Panc1 (cell line): ENCODE measurements around the gene TMEM150B. TPM values are rescaled to one million over a fixed set of nuclear protein-coding genes. Genes with fewer than 3 reads are reported as not detected.

ENCODE experiments used
- ATAC-seq: fragments of 200-7000 bp; cut with Tn5 transposase; 2 replicates; pipeline ENCODE4 v1.9.1; 2020; ENCODE audit warnings: mild to moderate bottlenecking, moderate library complexity
- BruUV-seq: library from RNA; stranded (reverse); fragments of 400-500 nt; replicated peaks from 2 replicates; lab custom pipeline; 2021; lab: Mats Ljungman, UMichigan
- CTCF ChIA-PET: fragments of 300-600 bp; sonication (Branson Sonifier 250); formaldehyde crosslinking; loops from one replicate; lab custom pipeline; 2022; ENCODE audit warnings: antibody characterized with exemption; lab: Charles Lee
- POLR2A ChIA-PET: fragments of 300-600 bp; sonication (Branson Sonifier 250); formaldehyde crosslinking; loops from one replicate; lab custom pipeline; 2022; ENCODE audit warnings: antibody characterized with exemption; lab: Charles Lee
- DNase-seq: peaks from one replicate; pipeline ENCODE4 v3.0.0-alpha.2; 2010; ENCODE audit warnings: low read depth, low spot score
- H3K27ac ChIP-seq: 2 replicates; pipeline ENCODE4 v1.5.1; 2011; ENCODE audit warnings: mild to moderate bottlenecking, low read length, inconsistent platforms
- H3K27me3 ChIP-seq: fragments of 200-500 bp; sonication (Bioruptor generic); 2 replicates; pipeline ENCODE4 v1.6.0; 2014; ENCODE audit warnings: low read length, inconsistent platforms; ENCODE audit not compliant: control insufficient read depth, insufficient read depth
- H3K36me3 ChIP-seq: fragments of 200-500 bp; sonication (Bioruptor generic); 2 replicates; pipeline ENCODE4 v1.5.1; 2014; ENCODE audit warnings: inconsistent platforms, mild to moderate bottlenecking, low read length, moderate library complexity; ENCODE audit not compliant: control insufficient read depth, insufficient read depth
- H3K4me1 ChIP-seq: 2 replicates; pipeline ENCODE4 v1.5.1; 2011; ENCODE audit warnings: inconsistent platforms, mild to moderate bottlenecking, low read length, moderate library complexity; ENCODE audit not compliant: control insufficient read depth, insufficient read depth
- H3K4me3 ChIP-seq, 2 experiments: 2 replicates each; pipeline ENCODE4 v1.5.1; 2011 to 2012; ENCODE audit warnings: low read depth in 2 of 2, low read length in 2 of 2, mild to moderate bottlenecking in 2 of 2, inconsistent platforms in 1 of 2, moderate library complexity in 1 of 2
- H3K9me3 ChIP-seq: fragments of 200-500 bp; sonication (Bioruptor generic); 2 replicates; pipeline ENCODE4 v1.5.1; 2014; ENCODE audit warnings: low read depth, mild to moderate bottlenecking, inconsistent platforms, low read length, moderate library complexity; ENCODE audit not compliant: control insufficient read depth, insufficient read depth
- POLR2AphosphoS5 ChIP-seq: IDR thresholded peaks from 2 replicates; pipeline ENCODE4 v1.6.1; 2012; ENCODE audit warnings: mild to moderate bottlenecking, low read depth, low read length, moderate library complexity
- SIN3A ChIP-seq: IDR thresholded peaks from 2 replicates; pipeline ENCODE4 v1.6.1; 2012; ENCODE audit warnings: low read depth, mild to moderate bottlenecking, low read length, moderate library complexity, borderline replicate concordance; ENCODE audit not compliant: insufficient read depth
- TCF7L2 ChIP-seq: IDR thresholded peaks from 2 replicates; pipeline ENCODE4 v1.6.1; 2011; ENCODE audit warnings: mild to moderate bottlenecking, low read depth, low read length, inconsistent platforms
- in situ Hi-C: cut with HindIII; loops from 2 replicates; pipeline ENCODE4 v1.10.0; 2016; ENCODE audit warnings: low sequenced_read_pairs, low pct_unique_long_range_greater_than_20kb
- intact Hi-C: fragments of 100-400 bp; cut with micrococcal nuclease; formaldehyde crosslinking; loops from one replicate; pipeline ENCODE4 v1.10.0; 2022; ENCODE audit not compliant: unreplicated experiment
- total RNA-seq: library from RNA; stranded (reverse); gene quantifications from one replicate; pipeline ENCODE4 v1.2.1, GENCODE V29; 2021; ENCODE audit not compliant: unreplicated experiment
- TF ChIP-seq, protein P1 (sequence below): fragments of 450-650 bp; IDR thresholded peaks from 2 replicates; pipeline ENCODE4 v1.5.1; 2017; ENCODE audit warnings: mild to moderate bottlenecking
- TF ChIP-seq, protein P2 (sequence below), 2 experiments: IDR thresholded peaks; 2 replicates each; pipeline ENCODE4 v1.6.1; 2011 to 2012; ENCODE audit warnings: low read depth in 2 of 2, control low read depth in 1 of 2, low read length in 1 of 2, mild to moderate bottlenecking in 1 of 2, moderate library complexity in 1 of 2; ENCODE audit not compliant: insufficient read depth in 1 of 2

The TMEM150B gene
- total RNA-seq, 1 experiment from 2014 or later = not detected

DNA sequence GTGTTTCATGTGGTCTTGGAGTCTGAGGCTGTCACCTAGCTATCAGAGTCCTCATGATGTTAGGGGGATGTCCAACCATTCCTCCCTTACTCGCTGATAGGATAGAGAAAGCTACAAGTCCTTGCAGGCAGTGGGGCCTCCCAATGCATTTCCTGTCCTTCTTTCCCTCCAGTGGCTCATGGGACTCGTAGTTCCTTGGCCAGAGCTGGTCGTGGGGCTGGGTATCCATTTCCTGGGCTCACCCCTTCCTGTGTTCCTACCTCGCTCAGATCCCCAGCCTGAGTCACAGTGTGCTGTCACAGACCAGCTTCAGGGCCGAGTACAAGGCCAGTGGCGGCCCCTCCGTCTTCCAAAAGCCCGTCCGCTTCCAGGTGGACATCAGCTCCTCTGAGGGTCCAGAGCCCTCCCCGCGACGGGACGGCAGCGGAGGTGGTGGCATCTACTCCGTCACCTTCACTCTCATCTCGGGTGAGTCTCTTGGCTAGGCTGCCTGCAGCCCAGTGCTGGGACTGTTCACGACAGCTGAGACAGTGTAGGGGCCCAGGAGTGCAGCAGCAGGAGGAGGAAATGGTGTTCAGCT is 19.1 kb downstream of the TMEM150B start:
- intact Hi-C loops = no loop called here

DNA sequence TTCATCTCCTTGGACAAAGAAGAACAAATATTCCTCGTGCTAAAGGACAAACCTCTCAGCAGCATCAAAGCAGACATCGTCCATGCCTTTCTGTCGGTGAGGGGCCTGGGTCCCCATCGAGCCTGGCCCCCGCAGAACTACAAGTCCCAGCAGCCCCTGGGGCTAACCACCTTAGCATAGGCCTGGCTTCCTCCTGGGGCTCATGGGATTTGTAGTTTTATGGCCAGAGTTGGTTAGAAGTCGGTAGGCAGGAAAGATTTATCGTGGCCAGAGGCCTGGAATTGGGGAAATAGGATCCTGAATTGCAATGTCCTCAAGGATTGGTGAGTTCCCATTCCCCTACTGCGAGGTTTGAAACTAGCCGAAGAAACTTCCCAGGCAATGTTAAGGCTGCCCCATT is 19.6 kb downstream of the TMEM150B start:
- TF ChIP-seq SIN3A (no peak), TCF7L2 (no peak), POLR2AphosphoS5 (no peak)
- TF ChIP-seq, protein P1, sequence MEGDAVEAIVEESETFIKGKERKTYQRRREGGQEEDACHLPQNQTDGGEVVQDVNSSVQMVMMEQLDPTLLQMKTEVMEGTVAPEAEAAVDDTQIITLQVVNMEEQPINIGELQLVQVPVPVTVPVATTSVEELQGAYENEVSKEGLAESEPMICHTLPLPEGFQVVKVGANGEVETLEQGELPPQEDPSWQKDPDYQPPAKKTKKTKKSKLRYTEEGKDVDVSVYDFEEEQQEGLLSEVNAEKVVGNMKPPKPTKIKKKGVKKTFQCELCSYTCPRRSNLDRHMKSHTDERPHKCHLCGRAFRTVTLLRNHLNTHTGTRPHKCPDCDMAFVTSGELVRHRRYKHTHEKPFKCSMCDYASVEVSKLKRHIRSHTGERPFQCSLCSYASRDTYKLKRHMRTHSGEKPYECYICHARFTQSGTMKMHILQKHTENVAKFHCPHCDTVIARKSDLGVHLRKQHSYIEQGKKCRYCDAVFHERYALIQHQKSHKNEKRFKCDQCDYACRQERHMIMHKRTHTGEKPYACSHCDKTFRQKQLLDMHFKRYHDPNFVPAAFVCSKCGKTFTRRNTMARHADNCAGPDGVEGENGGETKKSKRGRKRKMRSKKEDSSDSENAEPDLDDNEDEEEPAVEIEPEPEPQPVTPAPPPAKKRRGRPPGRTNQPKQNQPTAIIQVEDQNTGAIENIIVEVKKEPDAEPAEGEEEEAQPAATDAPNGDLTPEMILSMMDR = no peak
- TF ChIP-seq, protein P2, sequence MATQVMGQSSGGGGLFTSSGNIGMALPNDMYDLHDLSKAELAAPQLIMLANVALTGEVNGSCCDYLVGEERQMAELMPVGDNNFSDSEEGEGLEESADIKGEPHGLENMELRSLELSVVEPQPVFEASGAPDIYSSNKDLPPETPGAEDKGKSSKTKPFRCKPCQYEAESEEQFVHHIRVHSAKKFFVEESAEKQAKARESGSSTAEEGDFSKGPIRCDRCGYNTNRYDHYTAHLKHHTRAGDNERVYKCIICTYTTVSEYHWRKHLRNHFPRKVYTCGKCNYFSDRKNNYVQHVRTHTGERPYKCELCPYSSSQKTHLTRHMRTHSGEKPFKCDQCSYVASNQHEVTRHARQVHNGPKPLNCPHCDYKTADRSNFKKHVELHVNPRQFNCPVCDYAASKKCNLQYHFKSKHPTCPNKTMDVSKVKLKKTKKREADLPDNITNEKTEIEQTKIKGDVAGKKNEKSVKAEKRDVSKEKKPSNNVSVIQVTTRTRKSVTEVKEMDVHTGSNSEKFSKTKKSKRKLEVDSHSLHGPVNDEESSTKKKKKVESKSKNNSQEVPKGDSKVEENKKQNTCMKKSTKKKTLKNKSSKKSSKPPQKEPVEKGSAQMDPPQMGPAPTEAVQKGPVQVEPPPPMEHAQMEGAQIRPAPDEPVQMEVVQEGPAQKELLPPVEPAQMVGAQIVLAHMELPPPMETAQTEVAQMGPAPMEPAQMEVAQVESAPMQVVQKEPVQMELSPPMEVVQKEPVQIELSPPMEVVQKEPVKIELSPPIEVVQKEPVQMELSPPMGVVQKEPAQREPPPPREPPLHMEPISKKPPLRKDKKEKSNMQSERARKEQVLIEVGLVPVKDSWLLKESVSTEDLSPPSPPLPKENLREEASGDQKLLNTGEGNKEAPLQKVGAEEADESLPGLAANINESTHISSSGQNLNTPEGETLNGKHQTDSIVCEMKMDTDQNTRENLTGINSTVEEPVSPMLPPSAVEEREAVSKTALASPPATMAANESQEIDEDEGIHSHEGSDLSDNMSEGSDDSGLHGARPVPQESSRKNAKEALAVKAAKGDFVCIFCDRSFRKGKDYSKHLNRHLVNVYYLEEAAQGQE (IDR thresholded peaks at IDR 0.05; ENCODE audit: insufficient read depth in 1 of 2, low read depth in 2 of 2, low read length in 1 of 2) = no peak
- Histone ChIP-seq H3K9me3 (no peaks in the 10 kb centered on the region), H3K36me3 (no peaks in the 10 kb centered on the region), H3K27me3 (no peaks in the 10 kb centered on the region), H3K4me1 (peaks cover 8% of the 10 kb centered on the region), H3K27ac (no peak overlapping the region), H3K4me3 (no peak overlapping the region)
- in situ Hi-C loops = no loop called here
- no TSS peak for BruUV-seq
- ChIA-PET CTCF (no interaction called here), POLR2A (no interaction called here)
- intact Hi-C loops = no loop called here
- no peak for DNase-seq
- ATAC-seq = peak; percentile 78

More for the DNA sequence above, 19.1 kb downstream of the TMEM150B start:
- no peak for DNase-seq
- Histone ChIP-seq H3K36me3 (no peaks in the 10 kb centered on the region), H3K27me3 (no peaks in the 10 kb centered on the region), H3K9me3 (no peaks in the 10 kb centered on the region), H3K4me3 (no peak overlapping the region), H3K27ac (no peak overlapping the region), H3K4me1 (peaks cover 5% of the 10 kb centered on the region)
- ChIA-PET POLR2A (interaction anchor here (0.6 kb wide), 1 partner anchor 29 kb away, joined by 8 read pairs; no protein-coding TSS in a partner anchor), CTCF (interaction anchor here (0.8 kb wide), 1 partner anchor 33 kb away, joined by 3 read pairs; the partner anchor contains the start of gene KMT5C)
- in situ Hi-C loops = no loop called here
- ATAC-seq = no peak
- BruUV-seq = no TSS peak
- TF ChIP-seq SIN3A (no peak), POLR2AphosphoS5 (no peak), TCF7L2 (no peak)
- TF ChIP-seq, protein P1 = no peak
- TF ChIP-seq, protein P2 (IDR thresholded peaks at IDR 0.05; ENCODE audit: insufficient read depth in 1 of 2, low read depth in 2 of 2, low read length in 1 of 2) = no peak
